ENCODE data around the gene GDPD5. TPM values are rescaled to one million over a fixed set of nuclear protein-coding genes. Genes with fewer than 3 reads are reported as not detected.

The GDPD5 gene
- total RNA-seq, 1 experiment from 2014 or later: 7.8 TPM

DNA sequence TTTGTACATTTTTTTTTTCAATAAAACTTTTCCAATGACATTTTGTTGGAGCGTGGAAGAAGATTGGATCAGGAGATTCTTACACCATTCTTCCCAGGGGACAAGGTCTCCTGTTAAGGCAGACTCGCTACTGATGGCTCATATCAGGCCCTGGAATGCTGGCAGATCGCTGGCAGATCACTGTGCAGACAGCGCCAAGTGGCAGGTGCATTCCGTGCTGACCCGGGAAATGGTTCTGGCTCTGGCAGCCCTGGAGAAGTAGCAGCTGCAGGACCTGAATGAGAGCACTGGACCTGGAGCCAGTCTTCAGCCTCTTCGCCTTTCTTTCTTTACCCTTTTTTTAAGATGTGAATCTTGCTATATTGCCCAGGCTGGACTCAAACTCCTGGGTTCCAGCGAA lies 47.0 kb upstream of the GDPD5 start:
- Histone ChIP-seq H3K9me3 (ENCODE audit: control insufficient read depth, low read depth, low read length) (no peaks in the 10 kb centered on the region), H2BK15ac (ENCODE audit: low read depth, low read length) (no peak overlapping the region), H2BK20ac (ENCODE audit: low read depth, low read length, poor library complexity, severe bottlenecking) (no peak overlapping the region), H3K18ac (ENCODE audit: insufficient read length, low read depth, low read length) (no peak overlapping the region), H2BK5ac (ENCODE audit: insufficient read length, low read length) (no peak overlapping the region), H3K23me2 (ENCODE audit: insufficient read length, low read depth, low read length, poor library complexity, severe bottlenecking) (no peaks in the 10 kb centered on the region), H3K4me1 (ENCODE audit: insufficient read depth, low read length) (no peaks in the 10 kb centered on the region), H3K23ac (ENCODE audit: insufficient read length, low read depth, low read length) (no peak overlapping the region), H4K8ac (replicated peaks; ENCODE audit: insufficient read length, low read depth, low read length) (no peak overlapping the region), H3K27me3 (ENCODE audit: insufficient read depth, low read length) (no peaks in the 10 kb centered on the region), H3K79me2 (ENCODE audit: insufficient read depth, low read length) (no peaks in the 10 kb centered on the region), H3K14ac (ENCODE audit: insufficient read depth, low read length) (no peak overlapping the region), H3K4me2 (ENCODE audit: insufficient read depth, insufficient read length, low read length) (no peak overlapping the region), H3K79me1 (ENCODE audit: insufficient read depth, low read depth, low read length, poor library complexity, severe bottlenecking) (no peaks in the 10 kb centered on the region), H3K56ac (ENCODE audit: insufficient read length, low read depth, low read length) (no peak overlapping the region), H4K91ac (ENCODE audit: insufficient read length, low read depth, low read length) (no peak overlapping the region), H3K27ac (ENCODE audit: insufficient read length, low read depth, low read length) (no peak overlapping the region), H4K5ac (ENCODE audit: insufficient read length, low read depth, low read length) (no peak overlapping the region), H2AK5ac (ENCODE audit: insufficient read length, low read length) (no peak overlapping the region), H2BK120ac (ENCODE audit: low read depth, low read length, poor library complexity, severe bottlenecking) (no peak overlapping the region), H2AFZ (ENCODE audit: low read length) (no peak overlapping the region), H4K20me1 (ENCODE audit: control insufficient read depth, insufficient read depth, insufficient read length) (no peaks in the 10 kb centered on the region), H2BK12ac (ENCODE audit: insufficient read length, low read depth, low read length) (no peak overlapping the region), H3T11ph (ENCODE audit: low read length) (no peak overlapping the region), H3K4ac (ENCODE audit: low read depth, low read length) (no peak overlapping the region), H3K9ac (ENCODE audit: extremely low read depth, insufficient read length, low read length) (no peak overlapping the region)
- Mint-ChIP-seq H3K27ac (peak overlapping the region in 1 of 3 experiments; percentile 77; a peak in 2 of 7 replicates), H3K9me3 (no peaks in the 10 kb centered on the region), H3K27me3 (ENCODE audit: low read depth) (peaks cover 6% of the 10 kb centered on the region; the same call in 1 of the 2 replicates), H3K4me3 (no peak overlapping the region), H3K36me3 (ENCODE audit: insufficient read depth in 1 of 3, low read depth in 3 of 3) (peaks cover 41 to 70% (median 60%) of the 10 kb centered on the region in 3 experiments), H3K4me1 (peaks cover 10 to 11% of the 10 kb centered on the region in 2 experiments; a peak in 3 of 4 replicates)
- no CpG with 5 or more reads among the region's 8 CpGs for WGBS (ENCODE audit: extremely low coverage, insufficient read length, low lambda C conversion rate)
- DNase-seq: no peak
- TF ChIP-seq, protein P1, sequence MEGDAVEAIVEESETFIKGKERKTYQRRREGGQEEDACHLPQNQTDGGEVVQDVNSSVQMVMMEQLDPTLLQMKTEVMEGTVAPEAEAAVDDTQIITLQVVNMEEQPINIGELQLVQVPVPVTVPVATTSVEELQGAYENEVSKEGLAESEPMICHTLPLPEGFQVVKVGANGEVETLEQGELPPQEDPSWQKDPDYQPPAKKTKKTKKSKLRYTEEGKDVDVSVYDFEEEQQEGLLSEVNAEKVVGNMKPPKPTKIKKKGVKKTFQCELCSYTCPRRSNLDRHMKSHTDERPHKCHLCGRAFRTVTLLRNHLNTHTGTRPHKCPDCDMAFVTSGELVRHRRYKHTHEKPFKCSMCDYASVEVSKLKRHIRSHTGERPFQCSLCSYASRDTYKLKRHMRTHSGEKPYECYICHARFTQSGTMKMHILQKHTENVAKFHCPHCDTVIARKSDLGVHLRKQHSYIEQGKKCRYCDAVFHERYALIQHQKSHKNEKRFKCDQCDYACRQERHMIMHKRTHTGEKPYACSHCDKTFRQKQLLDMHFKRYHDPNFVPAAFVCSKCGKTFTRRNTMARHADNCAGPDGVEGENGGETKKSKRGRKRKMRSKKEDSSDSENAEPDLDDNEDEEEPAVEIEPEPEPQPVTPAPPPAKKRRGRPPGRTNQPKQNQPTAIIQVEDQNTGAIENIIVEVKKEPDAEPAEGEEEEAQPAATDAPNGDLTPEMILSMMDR (conservative IDR thresholded peaks at IDR 0.05): no peak
